GM23338 (cell line): Measurements from ENCODE around the gene C4orf17. TPM values are rescaled to one million over a fixed set of nuclear protein-coding genes. Genes with fewer than 3 reads are reported as not detected.

Source experiments
- ATAC-seq: fragments of 200-7000 bp; cut with Tn5 transposase; 3 replicates; pipeline ENCODE4 v1.9.1; 2020
- DNase-seq: peaks from one replicate; pipeline ENCODE4 v3.0.0-alpha.2; 2015; ENCODE audit warnings: low spot score
- H2AFZ ChIP-seq: fragments of 200-600 bp; sonication (generic); 2 replicates; pipeline ENCODE4 v1.8.0; 2016; ENCODE audit warnings: antibody characterized with exemption, mild to moderate bottlenecking, moderate library complexity
- H3F3A ChIP-seq: fragments of 200-600 bp; sonication (generic); replicated peaks from 2 replicates; pipeline ENCODE4 v1.8.0; 2017; ENCODE audit warnings: antibody characterized with exemption, mixed run types, low read depth
- H3K27ac ChIP-seq: fragments of 200-600 bp; sonication (generic); 2 replicates; pipeline ENCODE4 v1.6.1; 2016; ENCODE audit warnings: low read depth
- H3K27me3 ChIP-seq: fragments of 200-600 bp; sonication (generic); 2 replicates; pipeline ENCODE4 v1.8.0; 2016; ENCODE audit warnings: mild to moderate bottlenecking, mixed run types, moderate library complexity; ENCODE audit not compliant: insufficient read depth
- H3K36me3 ChIP-seq: fragments of 200-600 bp; sonication (generic); 2 replicates; pipeline ENCODE4 v1.8.0; 2016; ENCODE audit warnings: mild to moderate bottlenecking; ENCODE audit not compliant: insufficient read depth
- H3K4me1 ChIP-seq: fragments of 200-600 bp; sonication (generic); 2 replicates; pipeline ENCODE4 v1.8.0; 2016; ENCODE audit warnings: mild to moderate bottlenecking, moderate library complexity; ENCODE audit not compliant: insufficient read depth
- H3K4me2 ChIP-seq: fragments of 200-600 bp; sonication (generic); 2 replicates; pipeline ENCODE4 v1.7.1; 2017; ENCODE audit warnings: mixed run types
- H3K4me3 ChIP-seq: fragments of 200-600 bp; sonication (generic); 2 replicates; pipeline ENCODE4 v1.6.1; 2016; ENCODE audit warnings: mixed run types
- H3K79me2 ChIP-seq: fragments of 200-600 bp; sonication (generic); replicated peaks from 2 replicates; pipeline ENCODE4 v1.8.0; 2017; ENCODE audit warnings: mild to moderate bottlenecking; ENCODE audit not compliant: insufficient read depth
- H3K9me2 ChIP-seq: fragments of 200-600 bp; sonication (generic); 2 replicates; pipeline ENCODE4 v1.8.0; 2017; ENCODE audit not compliant: insufficient read depth
- H4K20me1 ChIP-seq: fragments of 200-600 bp; sonication (generic); replicated peaks from 2 replicates; pipeline ENCODE4 v1.8.0; 2017; ENCODE audit warnings: mild to moderate bottlenecking; ENCODE audit not compliant: insufficient read depth
- H3K27ac Mint-ChIP-seq: 2 replicates; pipeline ENCODE4 v1.8.0; 2020; ENCODE audit warnings: inconsistent platforms, mild to moderate bottlenecking, moderate library complexity, mixed read lengths
- H3K27me3 Mint-ChIP-seq: 3 replicates; pipeline ENCODE4 v1.8.0; 2022; ENCODE audit warnings: low read depth, mild to moderate bottlenecking, moderate library complexity, mixed read lengths, inconsistent platforms; ENCODE audit not compliant: insufficient read depth, poor library complexity
- H3K36me3 Mint-ChIP-seq: 3 replicates; pipeline ENCODE4 v1.8.0; 2021; ENCODE audit warnings: low read depth, mild to moderate bottlenecking, inconsistent platforms, moderate library complexity, mixed read lengths
- H3K4me1 Mint-ChIP-seq: 3 replicates; pipeline ENCODE4 v1.8.0; 2020; ENCODE audit warnings: mild to moderate bottlenecking, inconsistent platforms, mixed read lengths
- H3K4me3 Mint-ChIP-seq: 3 replicates; pipeline ENCODE4 v1.8.0; 2021; ENCODE audit warnings: moderate library complexity, mild to moderate bottlenecking, inconsistent platforms, mixed read lengths
- H3K9me3 Mint-ChIP-seq: 3 replicates; pipeline ENCODE4 v1.8.0; 2020; ENCODE audit warnings: moderate library complexity, mild to moderate bottlenecking, inconsistent platforms, mixed read lengths
- CREB1 ChIP-seq: fragments of 250-450 bp; sonication (Bioruptor Pico); IDR thresholded peaks from 2 replicates; pipeline ENCODE4 v1.5.0; 2020; ENCODE audit warnings: low read depth, mild to moderate bottlenecking, moderate library complexity
- EZH2 ChIP-seq: fragments of 200-600 bp; sonication (generic); IDR thresholded peaks from one replicate; pipeline ENCODE4 v1.8.0; 2017; ENCODE audit warnings: antibody characterized with exemption, mild to moderate bottlenecking, low read depth; ENCODE audit not compliant: unreplicated experiment
- EZH2phosphoT487 ChIP-seq: fragments of 200-600 bp; sonication (generic); IDR thresholded peaks from one replicate; pipeline ENCODE4 v1.8.1; 2018; ENCODE audit warnings: antibody characterized with exemption; ENCODE audit not compliant: unreplicated experiment
- JUNB ChIP-seq: IDR thresholded peaks from one replicate; pipeline ENCODE4 v1.6.1; 2016; ENCODE audit warnings: antibody characterized with exemption; ENCODE audit not compliant: unreplicated experiment
- NANOG ChIP-seq: IDR thresholded peaks from 2 replicates; pipeline ENCODE4 v1.6.1; 2016; ENCODE audit warnings: antibody characterized with exemption, borderline replicate concordance
- POLR2AphosphoS5 ChIP-seq: IDR thresholded peaks from 2 replicates; pipeline ENCODE4 v1.6.1; 2016; ENCODE audit warnings: antibody characterized with exemption, low read depth
- REST ChIP-seq: IDR thresholded peaks from one replicate; pipeline ENCODE4 v1.6.1; 2018; ENCODE audit warnings: antibody characterized with exemption; ENCODE audit not compliant: unreplicated experiment
- STAT1 ChIP-seq: IDR thresholded peaks from one replicate; pipeline ENCODE4 v1.6.1; 2016; ENCODE audit warnings: antibody characterized with exemption; ENCODE audit not compliant: unreplicated experiment
- ZNF114 ChIP-seq: fragments of 250-450 bp; sonication (Bioruptor Pico); IDR thresholded peaks from 2 replicates; pipeline ENCODE4 v1.5.0; 2020; ENCODE audit warnings: mild to moderate bottlenecking, moderate library complexity
- ZNF331 ChIP-seq: fragments of 250-450 bp; sonication (Bioruptor Pico); IDR thresholded peaks from 2 replicates; pipeline ENCODE4 v1.5.0; 2020; ENCODE audit warnings: low read depth, mild to moderate bottlenecking, moderate library complexity
- ZNF462 ChIP-seq: fragments of 250-450 bp; sonication (Bioruptor Pico); IDR thresholded peaks from 2 replicates; pipeline ENCODE4 v1.5.0; 2020; ENCODE audit warnings: mild to moderate bottlenecking, moderate library complexity
- long read RNA-seq: library from polyadenylated mRNA; unstranded; transcript quantifications from one replicate; pipeline ENCODE4 v2.0.0, GENCODE V29; 2020; ENCODE audit not compliant: unreplicated experiment
- polyA plus RNA-seq: library from polyadenylated mRNA; unstranded; fragments of >200 nt; fragmentation: Nextera tagmentation; extraction: Ambion mirVana; gene quantifications from 2 replicates; pipeline ENCODE4 v1.2.1, GENCODE V29; 2016
- total RNA-seq: library from RNA; depleted of rRNA; stranded (reverse); fragments of >200 nt; shearing (Covaris generic); gene quantifications from 2 replicates; pipeline ENCODE4 v1.2.3, GENCODE V29; 2014; rRNA removed
- TF ChIP-seq, protein P1 (sequence below), 2 experiments: fragments of 200-600 bp in 1 of 2; sonication (generic) in 1 of 2; conservative IDR thresholded peaks; 2 replicates each; pipeline versions ENCODE4 v1.5.1 to v1.6.1; 2016 to 2017; ENCODE audit warnings: antibody characterized with exemption in 2 of 2, low read depth in 2 of 2, mild to moderate bottlenecking in 2 of 2, moderate library complexity in 1 of 2
- TF ChIP-seq, protein P2 (sequence below): IDR thresholded peaks from 2 replicates; pipeline ENCODE4 v1.6.1; 2016; ENCODE audit warnings: antibody characterized with exemption

The C4orf17 gene
- not detected in 2 replicates for total RNA-seq
- not detected in 2 replicates for polyA plus RNA-seq
- long read RNA-seq = 0 reads

GRCh38 chr4:99510721-99511120 lies at the start of gene C4orf17:
TSS of gene C4orf17 (plus strand) at chr4:99511021. CDS start at chr4:99513082, 2,061 bp downstream.
- Mint-ChIP-seq H3K27me3 (no peaks in the 10 kb centered on the region), H3K4me1 (no peaks in the 10 kb centered on the region), H3K4me3 (no peak within 1 kb of the TSS), H3K9me3 (peaks cover 2% of the 10 kb centered on the region; the same call in 1 of the 3 replicates), H3K36me3 (no peaks in the 10 kb centered on the region), H3K27ac (peak within 1 kb of the TSS; percentile 77; the same call in 1 of the 2 replicates)
- Histone ChIP-seq H3K4me3 (no peak within 1 kb of the TSS), H3K4me1 (no peaks in the 10 kb centered on the region), H3K27ac (no peak within 1 kb of the TSS), H3K27me3 (no peaks in the 10 kb centered on the region), H2AFZ (no peak within 1 kb of the TSS), H4K20me1 (no peaks in the 10 kb centered on the region), H3K4me2 (no peak within 1 kb of the TSS), H3K9me2 (peaks cover 11% of the 10 kb centered on the region), H3K79me2 (no peaks in the 10 kb centered on the region), H3K36me3 (no peaks in the 10 kb centered on the region), H3F3A (no peaks in the 10 kb centered on the region)
- DNase-seq = no peak
- no peak for ATAC-seq
- TF ChIP-seq, protein P1, sequence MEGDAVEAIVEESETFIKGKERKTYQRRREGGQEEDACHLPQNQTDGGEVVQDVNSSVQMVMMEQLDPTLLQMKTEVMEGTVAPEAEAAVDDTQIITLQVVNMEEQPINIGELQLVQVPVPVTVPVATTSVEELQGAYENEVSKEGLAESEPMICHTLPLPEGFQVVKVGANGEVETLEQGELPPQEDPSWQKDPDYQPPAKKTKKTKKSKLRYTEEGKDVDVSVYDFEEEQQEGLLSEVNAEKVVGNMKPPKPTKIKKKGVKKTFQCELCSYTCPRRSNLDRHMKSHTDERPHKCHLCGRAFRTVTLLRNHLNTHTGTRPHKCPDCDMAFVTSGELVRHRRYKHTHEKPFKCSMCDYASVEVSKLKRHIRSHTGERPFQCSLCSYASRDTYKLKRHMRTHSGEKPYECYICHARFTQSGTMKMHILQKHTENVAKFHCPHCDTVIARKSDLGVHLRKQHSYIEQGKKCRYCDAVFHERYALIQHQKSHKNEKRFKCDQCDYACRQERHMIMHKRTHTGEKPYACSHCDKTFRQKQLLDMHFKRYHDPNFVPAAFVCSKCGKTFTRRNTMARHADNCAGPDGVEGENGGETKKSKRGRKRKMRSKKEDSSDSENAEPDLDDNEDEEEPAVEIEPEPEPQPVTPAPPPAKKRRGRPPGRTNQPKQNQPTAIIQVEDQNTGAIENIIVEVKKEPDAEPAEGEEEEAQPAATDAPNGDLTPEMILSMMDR (conservative IDR thresholded peaks at IDR 0.05; ENCODE audit: low read depth in 2 of 2) = no peak
- TF ChIP-seq EZH2phosphoT487 (no peak), POLR2AphosphoS5 (no peak), STAT1 (no peak), NANOG (no peak), EZH2 (no peak), ZNF462 (CRISPR knock-in tag) (no peak), ZNF114 (CRISPR knock-in tag) (no peak), REST (no peak), JUNB (no peak), ZNF331 (CRISPR knock-in tag) (no peak), CREB1 (no peak)
- TF ChIP-seq, protein P2, sequence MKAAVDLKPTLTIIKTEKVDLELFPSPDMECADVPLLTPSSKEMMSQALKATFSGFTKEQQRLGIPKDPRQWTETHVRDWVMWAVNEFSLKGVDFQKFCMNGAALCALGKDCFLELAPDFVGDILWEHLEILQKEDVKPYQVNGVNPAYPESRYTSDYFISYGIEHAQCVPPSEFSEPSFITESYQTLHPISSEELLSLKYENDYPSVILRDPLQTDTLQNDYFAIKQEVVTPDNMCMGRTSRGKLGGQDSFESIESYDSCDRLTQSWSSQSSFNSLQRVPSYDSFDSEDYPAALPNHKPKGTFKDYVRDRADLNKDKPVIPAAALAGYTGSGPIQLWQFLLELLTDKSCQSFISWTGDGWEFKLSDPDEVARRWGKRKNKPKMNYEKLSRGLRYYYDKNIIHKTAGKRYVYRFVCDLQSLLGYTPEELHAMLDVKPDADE = no peak
